ENCODE data around the gene STAMBPL1.
"Not testable (repeated sequence)": the region's sequence is repeated elsewhere in the genome, so short reads cannot be mapped to it uniquely, and the experiment has no call there.

The STAMBPL1 gene

GRCh38 chr10:88920986-88921593 lies 41.0 kb downstream of the STAMBPL1 start:
- no peak for DNase-seq (ENCODE audit: low spot score)

- DNase-seq (ENCODE audit: low spot score), result peak; percentile 33
Observed at GRCh38 chr10:88922041-88922440, 42.0 kb downstream of the STAMBPL1 start.

- no peak for DNase-seq (ENCODE audit: low spot score)
Observed at GRCh38 chr10:88923520-88923919, 43.5 kb downstream of the STAMBPL1 start.

- DNase-seq (ENCODE audit: low spot score), result peak; percentile 62
Observed at GRCh38 chr10:88926566-88927415, 46.7 kb downstream of the STAMBPL1 start.

GRCh38 chr10:88927416-88927690 lies 47.3 kb downstream of the STAMBPL1 start:
- DNase-seq (ENCODE audit: low spot score), result no peak

DNA sequence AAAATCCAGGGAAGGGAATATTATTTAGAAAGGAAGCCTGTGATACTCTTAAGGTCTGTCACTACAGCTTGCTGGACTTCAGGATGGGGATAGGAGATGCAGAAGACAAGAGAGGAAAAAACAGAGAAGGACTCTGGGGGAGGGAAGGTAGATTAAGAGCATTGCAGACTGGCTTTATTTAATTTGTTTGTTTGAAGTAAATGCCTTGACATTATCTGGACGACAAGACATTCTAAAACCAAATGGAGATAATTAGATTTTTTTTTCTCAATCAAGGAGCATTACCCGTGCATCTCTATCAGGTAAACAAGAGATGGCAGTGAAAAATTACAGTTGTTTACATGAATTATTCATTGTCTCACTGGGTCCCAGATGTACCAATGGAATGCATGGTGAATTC lies 48.2 kb downstream of the STAMBPL1 start:
- no peak for DNase-seq (ENCODE audit: low spot score)

GRCh38 chr10:88931548-88931947 lies 51.5 kb downstream of the STAMBPL1 start:
- no peak for DNase-seq (ENCODE audit: low spot score)

DNA sequence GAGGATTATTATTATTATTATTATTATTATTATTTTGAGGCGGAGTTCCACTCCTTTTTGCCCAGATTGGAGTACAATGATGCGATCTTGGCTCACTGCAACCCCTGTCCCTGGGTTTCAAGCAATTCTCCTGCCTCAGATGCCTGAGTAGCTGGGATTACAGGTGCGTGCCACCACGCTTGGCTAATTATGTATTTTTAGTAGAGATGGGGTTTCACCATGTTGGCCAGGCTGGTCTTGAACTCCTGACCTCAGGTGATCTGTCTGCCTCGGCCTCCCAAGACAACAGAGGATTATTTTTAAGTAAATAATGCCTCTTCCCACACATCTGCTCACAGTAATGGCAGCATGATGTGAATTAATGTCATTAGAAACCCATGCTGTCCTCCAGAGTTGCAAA lies 52.0 kb downstream of the STAMBPL1 start:
- not testable (repeated sequence) for DNase-seq (ENCODE audit: low spot score)

DNA sequence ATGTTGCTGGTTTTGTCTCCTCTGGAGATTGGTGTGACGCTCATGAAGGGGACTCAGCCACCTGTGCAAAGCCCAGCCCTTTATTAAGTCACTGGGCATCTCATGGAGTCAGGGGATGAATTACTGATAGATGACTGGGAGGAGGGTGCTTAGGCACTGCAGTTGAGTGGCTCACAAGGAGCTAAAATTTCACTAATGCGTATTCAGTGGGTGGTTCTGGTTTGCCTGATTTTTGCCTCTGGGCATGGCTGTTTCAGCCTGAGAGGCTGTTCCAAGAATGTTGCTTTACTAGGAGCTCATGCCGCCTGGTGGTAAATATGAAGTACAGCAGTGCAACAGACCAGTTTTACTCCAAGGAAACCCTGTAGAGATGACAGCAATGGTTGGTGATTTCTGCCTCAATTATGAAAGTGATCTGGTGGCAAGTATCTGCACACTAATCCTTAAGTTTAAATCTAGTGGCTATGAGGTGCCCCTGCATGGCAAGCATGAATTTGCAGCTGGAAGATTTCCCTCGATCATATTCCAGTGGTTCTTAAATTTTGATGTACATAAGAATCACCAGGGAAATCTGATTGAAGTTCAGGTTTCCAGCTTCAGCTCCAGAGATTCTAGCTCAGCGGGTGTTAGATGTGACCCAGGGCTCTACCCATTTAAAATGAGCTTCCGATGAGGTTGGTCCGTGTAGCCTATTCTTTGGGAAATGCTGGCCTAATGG lies 52.7 kb downstream of the STAMBPL1 start:
- DNase-seq (ENCODE audit: low spot score), result peak; percentile 75

- no peak for DNase-seq (ENCODE audit: low spot score)
Observed at GRCh38 chr10:88933564-88933963, 53.5 kb downstream of the STAMBPL1 start.

GRCh38 chr10:88934900-88935672 lies 55.0 kb downstream of the STAMBPL1 start:
- DNase-seq (ENCODE audit: low spot score), result peak; percentile 67

DNA sequence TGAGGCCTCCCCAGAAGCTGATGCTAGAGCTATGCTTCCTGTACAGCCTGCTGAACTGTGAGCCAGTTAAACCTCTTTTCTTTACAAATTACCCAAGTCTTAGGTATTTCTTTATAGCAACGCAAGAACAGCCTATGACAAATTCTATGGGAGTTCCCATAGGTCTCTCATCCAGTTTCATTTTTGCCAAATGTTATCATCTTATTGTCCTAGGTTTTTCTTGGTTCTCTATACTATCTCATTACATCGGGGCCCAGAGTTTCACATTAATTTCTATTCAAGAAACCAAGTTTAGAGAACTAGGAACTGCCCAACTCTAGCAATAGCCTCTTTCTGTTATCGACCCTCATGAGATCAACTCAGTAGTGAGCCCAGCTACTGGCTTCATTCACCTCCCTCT lies 56.6 kb downstream of the STAMBPL1 start:
- no peak for DNase-seq (ENCODE audit: low spot score)

GRCh38 chr10:88938039-88938438 lies 58.0 kb downstream of the STAMBPL1 start:
- DNase-seq (ENCODE audit: low spot score), result no peak

GRCh38 chr10:88938938-88939337 lies 58.9 kb downstream of the STAMBPL1 start:
- DNase-seq (ENCODE audit: low spot score), result no peak

DNA sequence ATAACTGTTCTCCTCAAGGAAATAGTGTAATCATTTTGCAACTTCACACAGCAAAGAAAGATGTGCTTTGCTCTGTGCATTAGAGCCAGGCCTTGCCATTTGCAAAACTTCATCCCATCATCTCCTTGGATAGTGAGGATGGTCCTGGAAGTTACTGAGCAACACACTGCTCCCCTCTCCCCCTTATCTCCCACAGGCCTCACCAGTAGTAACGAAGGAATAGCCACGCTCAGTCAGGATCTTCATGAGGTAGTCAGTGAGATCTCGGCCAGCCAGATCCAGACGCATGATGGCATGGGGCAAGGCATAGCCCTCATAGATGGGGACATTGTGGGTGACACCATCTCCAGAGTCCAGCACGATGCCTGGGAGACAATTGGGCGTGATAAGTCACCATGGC lies 61.0 kb downstream of the STAMBPL1 start:
- DNase-seq (ENCODE audit: low spot score), result no peak

GRCh38 chr10:88943778-88944177 lies 63.7 kb downstream of the STAMBPL1 start:
- no peak for DNase-seq (ENCODE audit: low spot score)

DNA sequence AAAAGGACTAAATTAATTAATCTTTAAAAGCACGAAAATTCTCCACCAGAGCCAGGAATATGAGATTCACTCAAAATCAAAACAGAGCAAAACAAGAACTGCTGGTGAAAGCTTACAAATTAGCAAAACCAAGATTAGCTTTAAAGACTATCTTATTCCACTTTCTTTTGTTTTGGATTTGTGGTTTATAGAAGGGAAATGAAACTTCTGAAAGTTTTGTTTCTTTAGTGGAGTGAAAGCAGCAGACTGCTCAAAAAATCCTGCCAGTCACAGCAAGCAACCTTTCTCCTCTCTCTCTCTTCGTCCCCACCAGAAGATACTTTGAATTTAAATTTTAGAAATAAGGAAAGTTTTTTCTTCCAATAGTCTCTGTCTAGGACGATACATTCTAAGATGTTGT lies 64.8 kb downstream of the STAMBPL1 start:
- DNase-seq (ENCODE audit: low spot score), result no peak

DNA sequence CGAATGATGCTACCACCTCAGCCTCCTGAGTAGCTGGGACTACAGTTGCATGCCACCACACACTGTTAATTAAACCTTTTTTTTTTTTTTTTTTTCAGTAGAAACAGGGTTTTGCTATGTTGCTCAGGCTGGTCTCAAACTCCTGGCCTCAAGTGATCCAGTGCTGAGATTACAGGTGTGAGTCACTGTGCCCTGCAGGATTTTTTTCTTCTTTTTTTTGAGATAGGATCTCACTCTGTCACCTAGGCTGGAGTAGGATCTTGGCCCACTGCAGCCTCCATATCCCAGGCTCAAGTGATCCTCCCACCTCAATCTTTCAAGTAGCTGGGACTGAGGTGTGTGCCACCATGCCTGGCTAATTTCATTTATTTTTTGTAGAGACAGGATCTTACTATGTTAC lies 66.2 kb downstream of the STAMBPL1 start:
- no peak for DNase-seq (ENCODE audit: low spot score)

DNA sequence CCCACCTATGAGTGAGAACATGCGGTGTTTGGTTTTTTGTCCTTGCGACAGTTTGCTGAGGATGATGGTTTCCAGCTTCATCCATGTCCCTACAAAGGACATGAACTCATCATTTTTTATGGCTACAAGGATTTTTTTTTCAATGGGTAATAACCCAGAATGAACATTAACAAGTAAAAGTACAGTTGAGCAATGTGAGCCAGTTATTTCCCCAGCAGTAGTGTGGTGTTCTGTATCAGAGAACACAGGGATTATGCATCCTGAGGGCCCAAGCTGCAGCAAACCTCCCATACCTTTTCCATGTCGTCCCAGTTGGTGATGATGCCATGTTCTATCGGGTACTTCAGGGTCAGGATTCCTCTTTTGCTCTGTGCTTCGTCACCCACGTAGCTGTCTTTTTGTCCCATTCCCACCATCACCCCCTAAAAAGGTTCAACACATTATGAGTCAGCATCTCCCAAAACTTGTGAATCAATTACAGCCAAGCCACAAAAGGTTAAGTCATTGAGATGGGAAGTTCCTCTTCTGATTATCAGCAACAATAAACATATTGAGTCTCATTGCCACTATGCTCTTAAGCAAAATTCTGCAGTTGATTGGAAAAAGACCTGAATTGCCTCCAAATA lies 67.0 kb downstream of the STAMBPL1 start:
- DNase-seq (ENCODE audit: low spot score), result no peak

GRCh38 chr10:88949051-88949450 lies 69.0 kb downstream of the STAMBPL1 start:
- DNase-seq (ENCODE audit: low spot score), result no peak

DNA sequence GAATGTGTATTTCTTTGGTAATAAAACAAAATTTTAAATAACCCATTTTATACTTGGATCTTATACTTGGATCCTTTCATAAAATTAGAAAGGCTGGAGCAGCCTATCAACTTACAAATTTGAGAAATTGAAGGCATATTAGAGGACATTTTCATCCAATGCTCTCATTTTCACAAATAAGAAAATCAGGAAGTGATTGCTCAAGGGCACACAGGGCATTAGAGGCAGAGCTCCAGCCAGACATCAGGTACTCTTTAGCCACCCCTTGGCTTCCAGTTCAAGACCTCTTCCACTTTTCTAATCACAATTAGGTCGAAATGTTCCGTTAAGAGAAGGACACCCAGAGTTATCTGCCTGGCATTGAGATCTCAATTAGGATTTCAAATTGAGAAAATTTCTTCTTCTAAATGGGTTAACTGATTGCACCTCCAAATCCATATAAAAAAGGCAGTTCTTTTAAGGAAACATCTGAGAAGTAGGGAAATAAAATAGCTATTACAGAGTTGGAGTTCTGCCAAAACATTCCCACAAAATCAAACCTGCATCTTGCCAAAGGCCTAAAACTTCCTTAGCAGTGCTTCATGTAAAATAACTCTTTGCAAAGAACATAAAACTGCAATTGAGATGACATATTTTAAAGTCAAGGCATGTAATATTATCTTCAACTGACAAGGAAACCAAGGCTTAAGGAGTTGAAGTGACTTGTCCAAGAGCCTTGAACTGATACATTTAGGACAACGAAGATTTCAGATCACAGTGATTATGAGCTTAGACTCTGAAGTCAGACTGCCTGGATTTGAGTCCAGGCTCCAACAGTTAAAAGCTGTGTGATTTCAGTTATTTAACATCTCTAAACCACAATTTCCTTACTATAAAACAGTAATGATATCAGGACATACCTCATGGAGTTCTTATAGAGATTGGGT lies 70.1 kb downstream of the STAMBPL1 start:
- DNase-seq (ENCODE audit: low spot score), result no peak
